Measurements from ENCODE around the gene MAGI2.

DNA sequence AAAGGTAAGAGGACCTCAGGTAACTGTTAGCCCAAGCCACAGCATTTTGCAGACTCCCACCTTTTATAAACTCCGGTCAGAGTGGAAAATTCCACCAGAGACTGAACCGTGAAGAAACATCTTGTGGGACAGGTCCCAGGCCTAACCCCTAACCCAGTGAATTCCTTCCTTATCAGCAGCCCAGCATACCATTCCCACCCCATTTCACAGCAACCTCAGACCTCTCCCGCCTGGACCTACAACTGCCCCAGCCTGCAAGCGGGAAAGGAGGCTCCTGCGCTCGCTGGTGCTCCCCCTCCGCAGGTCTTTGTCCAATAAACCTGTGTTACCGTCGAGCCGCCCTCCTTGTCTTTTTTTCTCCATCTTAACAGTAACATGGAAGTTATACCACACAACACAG is 736.6 kb downstream of the MAGI2 start:
- TF ChIP-seq, protein P1, sequence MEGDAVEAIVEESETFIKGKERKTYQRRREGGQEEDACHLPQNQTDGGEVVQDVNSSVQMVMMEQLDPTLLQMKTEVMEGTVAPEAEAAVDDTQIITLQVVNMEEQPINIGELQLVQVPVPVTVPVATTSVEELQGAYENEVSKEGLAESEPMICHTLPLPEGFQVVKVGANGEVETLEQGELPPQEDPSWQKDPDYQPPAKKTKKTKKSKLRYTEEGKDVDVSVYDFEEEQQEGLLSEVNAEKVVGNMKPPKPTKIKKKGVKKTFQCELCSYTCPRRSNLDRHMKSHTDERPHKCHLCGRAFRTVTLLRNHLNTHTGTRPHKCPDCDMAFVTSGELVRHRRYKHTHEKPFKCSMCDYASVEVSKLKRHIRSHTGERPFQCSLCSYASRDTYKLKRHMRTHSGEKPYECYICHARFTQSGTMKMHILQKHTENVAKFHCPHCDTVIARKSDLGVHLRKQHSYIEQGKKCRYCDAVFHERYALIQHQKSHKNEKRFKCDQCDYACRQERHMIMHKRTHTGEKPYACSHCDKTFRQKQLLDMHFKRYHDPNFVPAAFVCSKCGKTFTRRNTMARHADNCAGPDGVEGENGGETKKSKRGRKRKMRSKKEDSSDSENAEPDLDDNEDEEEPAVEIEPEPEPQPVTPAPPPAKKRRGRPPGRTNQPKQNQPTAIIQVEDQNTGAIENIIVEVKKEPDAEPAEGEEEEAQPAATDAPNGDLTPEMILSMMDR (conservative IDR thresholded peaks at IDR 0.05 in 1 of 2, IDR thresholded peaks at IDR 0.05 in 1 of 2; ENCODE audit: extremely low read depth in 1 of 2, insufficient read depth in 1 of 2, low read depth in 1 of 2, low read length in 2 of 2): no peak
- TF ChIP-seq EZH2 (IDR thresholded peaks at IDR 0.05; ENCODE audit: borderline replicate concordance, low read length): no peak
